ENCODE results near the gene OCA2.

- TF ChIP-seq POLR2A (IDR thresholded peaks at IDR 0.05; ENCODE audit: low read depth): no peak
- no peak for TF ChIP-seq CTCF (IDR thresholded peaks at IDR 0.05)
Measured at GRCh38 chr15:27936164-27936563, 163.0 kb downstream of the OCA2 start.
